IPS-20b (cell line): ENCODE data around the gene NUP210.

Source experiments
- H3K27ac ChIP-seq: one replicate; pipeline ENCODE4 v1.5.1; 2013; ENCODE audit warnings: low read length
- H3K27me3 ChIP-seq: 2 replicates; pipeline ENCODE4 v1.6.1; 2013; ENCODE audit warnings: mild to moderate bottlenecking, low read length, inconsistent platforms; ENCODE audit not compliant: insufficient read depth
- H3K36me3 ChIP-seq: 2 replicates; pipeline ENCODE4 v1.6.1; 2013; ENCODE audit warnings: low read depth, mild to moderate bottlenecking, inconsistent platforms, low read length, moderate library complexity; ENCODE audit not compliant: insufficient read depth
- H3K4me1 ChIP-seq: 2 replicates; pipeline ENCODE4 v1.6.1; 2013; ENCODE audit warnings: mild to moderate bottlenecking, control low read depth, inconsistent platforms, low read length, moderate library complexity; ENCODE audit not compliant: insufficient read depth
- H3K4me3 ChIP-seq: 2 replicates; pipeline ENCODE4 v1.5.1; 2013; ENCODE audit warnings: mild to moderate bottlenecking, low read length, inconsistent platforms
- H3K9ac ChIP-seq: 2 replicates; pipeline ENCODE4 v1.6.1; 2013; ENCODE audit warnings: low read depth, mild to moderate bottlenecking, inconsistent platforms, low read length, moderate library complexity
- H3K9me3 ChIP-seq: 2 replicates; pipeline ENCODE4 v1.6.1; 2013; ENCODE audit warnings: mild to moderate bottlenecking, low read depth, low read length, inconsistent platforms; ENCODE audit not compliant: insufficient read depth

Gene NUP210

DNA sequence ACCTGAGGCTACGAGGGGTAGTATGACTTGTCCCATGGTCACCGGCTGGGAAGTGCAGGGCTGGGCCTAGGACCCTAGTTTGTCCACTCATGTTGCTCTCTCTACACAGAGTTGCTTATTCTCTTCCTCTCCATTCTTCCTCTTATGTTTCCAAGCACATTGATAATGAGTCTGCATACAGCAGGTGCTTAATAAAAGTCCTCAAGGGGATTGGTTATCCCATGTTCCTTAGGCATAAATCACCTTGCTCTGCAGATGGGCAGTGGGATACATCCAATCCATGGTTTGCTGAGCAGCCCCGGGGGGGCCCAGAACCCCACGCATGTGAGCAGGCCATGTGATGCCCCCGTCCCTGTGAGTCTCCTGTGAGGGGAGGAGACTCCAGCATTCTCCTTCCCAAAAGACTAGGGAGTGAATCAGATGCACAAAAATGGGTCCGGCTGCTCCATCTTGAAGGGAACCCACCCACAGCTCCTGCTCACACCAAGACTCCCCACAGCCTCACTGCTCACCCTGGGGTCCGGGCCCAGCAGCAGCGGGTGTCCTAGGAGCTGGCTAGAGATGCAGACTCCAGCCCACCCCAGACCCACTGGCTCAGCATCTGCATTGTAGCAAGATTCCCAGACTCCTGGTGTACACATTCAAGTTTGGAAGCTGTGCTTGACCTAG lies 139.9 kb downstream of the NUP210 start:
- Histone ChIP-seq H3K4me1 (no peaks in the 10 kb centered on the region), H3K36me3 (no peaks in the 10 kb centered on the region), H3K9ac (no peak overlapping the region), H3K27ac (no peak overlapping the region), H3K9me3 (peaks cover 6% of the 10 kb centered on the region; the same call in 1 of the 2 replicates), H3K27me3 (peaks cover 41% of the 10 kb centered on the region), H3K4me3 (no peak overlapping the region)

GRCh38 chr3:13279532-13279910 lies 140.6 kb downstream of the NUP210 start:
- no peak overlapping the region for H3K4me3 ChIP-seq
- H3K36me3 ChIP-seq: no peaks in the 10 kb centered on the region
- H3K27ac ChIP-seq: no peak overlapping the region
- peaks cover 6% of the 10 kb centered on the region; the same call in 1 of the 2 replicates for H3K9me3 ChIP-seq
- no peaks in the 10 kb centered on the region for H3K4me1 ChIP-seq
- H3K27me3 ChIP-seq: peaks cover 39% of the 10 kb centered on the region
- no peak overlapping the region for H3K9ac ChIP-seq

- Histone ChIP-seq H3K27ac (no peak overlapping the region), H3K27me3 (peaks cover 34% of the 10 kb centered on the region), H3K9ac (no peak overlapping the region), H3K9me3 (peaks cover 3% of the 10 kb centered on the region; the same call in 1 of the 2 replicates), H3K4me1 (no peaks in the 10 kb centered on the region), H3K4me3 (no peak overlapping the region), H3K36me3 (no peaks in the 10 kb centered on the region)
Measured at GRCh38 chr3:13278783-13279531, 141.2 kb downstream of the NUP210 start.

GRCh38 chr3:13277860-13278531 lies 142.1 kb downstream of the NUP210 start:
- H3K9ac ChIP-seq: no peak overlapping the region
- no peak overlapping the region for H3K27ac ChIP-seq
- no peaks in the 10 kb centered on the region for H3K36me3 ChIP-seq
- H3K4me3 ChIP-seq: no peak overlapping the region
- no peaks in the 10 kb centered on the region for H3K9me3 ChIP-seq
- no peaks in the 10 kb centered on the region for H3K4me1 ChIP-seq
- peaks cover 24% of the 10 kb centered on the region for H3K27me3 ChIP-seq

GRCh38 chr3:13277196-13277813 lies 142.8 kb downstream of the NUP210 start:
- Histone ChIP-seq H3K4me1 (no peaks in the 10 kb centered on the region), H3K36me3 (no peaks in the 10 kb centered on the region), H3K9ac (no peak overlapping the region), H3K27me3 (peaks cover 23% of the 10 kb centered on the region), H3K4me3 (no peak overlapping the region), H3K27ac (no peak overlapping the region), H3K9me3 (no peaks in the 10 kb centered on the region)

GRCh38 chr3:13276438-13277195 lies 143.5 kb downstream of the NUP210 start:
- H3K27ac ChIP-seq: no peak overlapping the region
- no peaks in the 10 kb centered on the region for H3K4me1 ChIP-seq
- no peaks in the 10 kb centered on the region for H3K36me3 ChIP-seq
- peaks cover 16% of the 10 kb centered on the region for H3K27me3 ChIP-seq
- H3K9me3 ChIP-seq: no peaks in the 10 kb centered on the region
- no peak overlapping the region for H3K4me3 ChIP-seq
- H3K9ac ChIP-seq: no peak overlapping the region

- H3K27ac ChIP-seq: no peak overlapping the region
- H3K9me3 ChIP-seq: no peaks in the 10 kb centered on the region
- H3K4me1 ChIP-seq: no peaks in the 10 kb centered on the region
- H3K9ac ChIP-seq: no peak overlapping the region
- no peak overlapping the region for H3K4me3 ChIP-seq
- H3K36me3 ChIP-seq: no peaks in the 10 kb centered on the region
- peaks cover 4% of the 10 kb centered on the region for H3K27me3 ChIP-seq
Measured at GRCh38 chr3:13275376-13276005, 144.6 kb downstream of the NUP210 start.

DNA sequence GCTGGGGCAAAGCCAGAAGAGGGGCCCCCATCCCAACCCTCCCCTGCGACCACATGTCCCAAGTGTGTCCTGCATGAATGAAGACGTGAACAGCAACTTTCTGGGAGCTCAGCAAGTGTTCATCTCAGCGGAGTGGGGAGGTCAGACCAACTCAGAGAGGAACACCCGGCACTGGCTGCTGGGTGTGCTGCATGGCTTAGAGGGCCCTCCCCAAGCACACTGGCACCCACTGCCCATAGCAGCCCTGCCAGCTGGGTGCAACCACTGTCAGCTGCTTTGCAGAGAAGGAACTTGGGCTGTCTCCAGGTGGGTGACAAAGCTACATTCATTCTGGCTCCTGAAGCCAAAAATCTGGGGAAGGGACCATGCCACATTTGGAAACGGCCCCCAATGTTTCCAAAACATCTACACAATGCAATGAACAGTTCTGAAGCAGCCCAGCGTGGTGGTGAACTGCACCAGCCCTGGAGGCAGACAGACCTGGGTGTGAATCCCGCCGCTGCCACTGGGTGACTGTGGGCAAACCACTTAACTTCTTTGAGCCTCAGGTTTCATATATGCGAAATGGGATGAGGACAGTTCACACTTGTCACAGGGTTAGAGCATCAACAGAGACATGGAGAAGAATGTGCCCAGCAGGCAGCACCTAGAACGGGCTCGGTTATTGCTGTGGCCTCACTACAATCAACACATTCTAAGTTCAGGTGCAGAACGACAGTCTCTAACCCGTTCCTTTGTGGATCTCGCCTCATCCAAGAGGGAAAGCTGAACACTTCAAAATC lies 145.4 kb downstream of the NUP210 start:
- H3K9me3 ChIP-seq: no peaks in the 10 kb centered on the region
- H3K27ac ChIP-seq: no peak overlapping the region
- no peaks in the 10 kb centered on the region for H3K4me1 ChIP-seq
- H3K27me3 ChIP-seq: no peaks in the 10 kb centered on the region
- H3K36me3 ChIP-seq: no peaks in the 10 kb centered on the region
- no peak overlapping the region for H3K4me3 ChIP-seq
- no peak overlapping the region for H3K9ac ChIP-seq

DNA sequence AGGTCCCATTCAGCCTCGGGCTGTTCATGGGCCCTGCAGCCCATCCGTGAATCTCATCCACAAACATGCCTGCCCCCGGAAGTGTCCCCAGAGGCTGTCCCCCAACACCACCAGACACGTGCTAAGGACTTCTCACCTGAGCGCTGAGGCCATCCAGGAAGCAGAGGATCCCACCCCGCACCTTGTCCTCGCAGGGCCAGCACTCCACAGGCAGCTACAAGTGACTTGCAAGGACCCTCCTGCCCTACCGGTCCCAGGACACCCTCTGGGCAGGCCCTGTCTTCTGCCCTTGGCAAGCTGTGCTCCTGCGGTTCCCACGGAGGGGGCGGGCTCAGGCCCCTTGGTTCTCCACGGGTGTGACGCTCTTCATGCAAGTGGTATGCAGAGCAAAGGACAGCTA lies 146.0 kb downstream of the NUP210 start:
- Histone ChIP-seq H3K9ac (no peak overlapping the region), H3K4me1 (no peaks in the 10 kb centered on the region), H3K27ac (no peak overlapping the region), H3K27me3 (no peaks in the 10 kb centered on the region), H3K4me3 (no peak overlapping the region), H3K36me3 (no peaks in the 10 kb centered on the region), H3K9me3 (no peaks in the 10 kb centered on the region)

- no peaks in the 10 kb centered on the region for H3K36me3 ChIP-seq
- no peaks in the 10 kb centered on the region for H3K4me1 ChIP-seq
Measured at GRCh38 chr3:13273604-13274105, 146.5 kb downstream of the NUP210 start.

More at GRCh38 chr3:13273604-13274105, 146.5 kb downstream of the NUP210 start:
- no peak overlapping the region for H3K9ac ChIP-seq
- no peak overlapping the region for H3K27ac ChIP-seq
- H3K4me3 ChIP-seq: no peak overlapping the region
- H3K9me3 ChIP-seq: no peaks in the 10 kb centered on the region
- no peaks in the 10 kb centered on the region for H3K27me3 ChIP-seq
